Measurements from ENCODE around the gene SPG7. TPM values are rescaled to one million over a fixed set of nuclear protein-coding genes. Genes with fewer than 3 reads are reported as not detected.
A peak's percentile ranks its signal among the peaks of the same experiment; 100 is the strongest.

Gene SPG7
- total and polyA plus RNA-seq, 4 experiments from 2014 or later = 46.4 to 160 (median 103) TPM

GRCh38 chr16:89571636-89572035, 63.4 kb downstream of the SPG7 start:
- intact Hi-C loops (cut with micrococcal nuclease) = no loop called here
- Histone ChIP-seq H3K36me3 (ENCODE audit: insufficient read depth, low read length) (no peaks in the 10 kb centered on the region), H3K9me3 (ENCODE audit: control insufficient read depth in 1 of 2, low read length in 2 of 2) (no peaks in the 10 kb centered on the region), H3K27ac (ENCODE audit: low read depth, low read length) (no peak overlapping the region), H3K27me3 (ENCODE audit: insufficient read depth, low read length) (peaks cover 3% of the 10 kb centered on the region), H3K4me3 (ENCODE audit: low read length in 2 of 2) (no peak overlapping the region), H3K4me1 (ENCODE audit: insufficient read depth, low read length) (peaks cover 20% of the 10 kb centered on the region)
- peak overlapping the region in 2 of 7 donors; percentile 40 to 52 for H3K27ac Mint-ChIP-seq
- DNase-seq = no peak
- peaks cover 4 to 16% (median 8%) of the 10 kb centered on the region in 4 donors for H3K4me1 Mint-ChIP-seq
- H3K4me3 Mint-ChIP-seq = peak overlapping the region in 1 of 8 donors; percentile 57
- ChIA-PET POLR2A (ENCODE audit: partially characterized antibody) (interaction anchor here (1.2 kb wide), 1 partner anchor 10 kb away, joined by 4 read pairs; no protein-coding TSS in a partner anchor), CTCF (ENCODE audit: partially characterized antibody) (no interaction called here)
- peaks cover 0 to 14% of the 10 kb centered on the region in 2 donors for H3K27me3 Mint-ChIP-seq
- no peaks in the 10 kb centered on the region for H3K36me3 Mint-ChIP-seq
- no peaks in the 10 kb centered on the region for H3K9me3 Mint-ChIP-seq

- POLR2A ChIA-PET (ENCODE audit: partially characterized antibody) = interaction anchor here (1.2 kb wide), 1 partner anchor 11 kb away, joined by 4 read pairs; no protein-coding TSS in a partner anchor
- Mint-ChIP-seq H3K27me3 (peaks cover 0 to 14% of the 10 kb centered on the region in 2 donors), H3K27ac (peak overlapping the region in 1 of 7 donors; percentile 40), H3K9me3 (no peaks in the 10 kb centered on the region), H3K4me1 (peaks cover 4 to 16% (median 8%) of the 10 kb centered on the region in 4 donors), H3K4me3 (peak overlapping the region in 1 of 8 donors; percentile 22), H3K36me3 (no peaks in the 10 kb centered on the region)
- peaks cover 3% of the 10 kb centered on the region for H3K27me3 ChIP-seq (ENCODE audit: insufficient read depth, low read length)
- no peak overlapping the region for H3K4me3 ChIP-seq (ENCODE audit: low read length in 2 of 2)
- H3K9me3 ChIP-seq (ENCODE audit: control insufficient read depth in 1 of 2, low read length in 2 of 2) = no peaks in the 10 kb centered on the region
- no peak for DNase-seq
- H3K27ac ChIP-seq (ENCODE audit: low read depth, low read length) = no peak overlapping the region
- CTCF ChIA-PET (ENCODE audit: partially characterized antibody) = interaction anchor here (0.6 kb wide), 1 partner anchor 23 kb away, joined by 3 read pairs; no protein-coding TSS in a partner anchor
- intact Hi-C loops (cut with micrococcal nuclease) = no loop called here
- no peaks in the 10 kb centered on the region for H3K36me3 ChIP-seq (ENCODE audit: insufficient read depth, low read length)
- peaks cover 20% of the 10 kb centered on the region for H3K4me1 ChIP-seq (ENCODE audit: insufficient read depth, low read length)
These were observed 63.9 kb downstream of the SPG7 start for GRCh38 chr16:89572073-89572484.

GRCh38 chr16:89572485-89573205, 64.4 kb downstream of the SPG7 start:
- H3K4me3 Mint-ChIP-seq = peak overlapping the region in 3 of 8 donors; percentile 17 to 57 (median 57)
- CTCF ChIA-PET (ENCODE audit: partially characterized antibody) = interaction anchor here (0.6 kb wide), 1 partner anchor 22 kb away, joined by 3 read pairs; no protein-coding TSS in a partner anchor
- no peak overlapping the region for H3K27ac ChIP-seq (ENCODE audit: low read depth, low read length)
- H3K27me3 ChIP-seq (ENCODE audit: insufficient read depth, low read length) = peaks cover 3% of the 10 kb centered on the region
- no peak for DNase-seq
- no peak overlapping the region for H3K4me3 ChIP-seq (ENCODE audit: low read length in 2 of 2)
- peaks cover 0 to 15% of the 10 kb centered on the region in 2 donors for H3K27me3 Mint-ChIP-seq
- H3K9me3 Mint-ChIP-seq = no peaks in the 10 kb centered on the region
- H3K4me1 ChIP-seq (ENCODE audit: insufficient read depth, low read length) = peaks cover 20% of the 10 kb centered on the region
- H3K36me3 ChIP-seq (ENCODE audit: insufficient read depth, low read length) = no peaks in the 10 kb centered on the region
- POLR2A ChIA-PET (ENCODE audit: partially characterized antibody) = interaction anchor here (1.2 kb wide), 1 partner anchor 11 kb away, joined by 4 read pairs; no protein-coding TSS in a partner anchor
- H3K36me3 Mint-ChIP-seq = no peaks in the 10 kb centered on the region
- H3K9me3 ChIP-seq (ENCODE audit: control insufficient read depth in 1 of 2, low read length in 2 of 2) = no peaks in the 10 kb centered on the region
- peaks cover 4 to 16% (median 8%) of the 10 kb centered on the region in 4 donors for H3K4me1 Mint-ChIP-seq
- intact Hi-C loops (cut with micrococcal nuclease) = no loop called here
- peak overlapping the region in 2 of 7 donors; percentile 25 to 64 for H3K27ac Mint-ChIP-seq

- Mint-ChIP-seq H3K4me1 (peaks cover 4 to 16% (median 8%) of the 10 kb centered on the region in 4 donors), H3K27me3 (peaks cover 0 to 15% of the 10 kb centered on the region in 2 donors), H3K36me3 (no peaks in the 10 kb centered on the region), H3K4me3 (peak overlapping the region in 6 of 8 donors; percentile 15 to 67 (median 47)), H3K27ac (peak overlapping the region in 1 of 7 donors; percentile 59), H3K9me3 (no peaks in the 10 kb centered on the region)
- Histone ChIP-seq H3K4me3 (ENCODE audit: low read length in 2 of 2) (no peak overlapping the region), H3K4me1 (ENCODE audit: insufficient read depth, low read length) (peaks cover 20% of the 10 kb centered on the region), H3K27ac (ENCODE audit: low read depth, low read length) (no peak overlapping the region), H3K36me3 (ENCODE audit: insufficient read depth, low read length) (no peaks in the 10 kb centered on the region), H3K27me3 (ENCODE audit: insufficient read depth, low read length) (peaks cover 3% of the 10 kb centered on the region), H3K9me3 (ENCODE audit: control insufficient read depth in 1 of 2, low read length in 2 of 2) (no peaks in the 10 kb centered on the region)
- no peak for DNase-seq
- intact Hi-C loops (cut with micrococcal nuclease) = no loop called here
- ChIA-PET POLR2A (ENCODE audit: partially characterized antibody) (no interaction called here), CTCF (ENCODE audit: partially characterized antibody) (no interaction called here)
These were observed 65.8 kb downstream of the SPG7 start for GRCh38 chr16:89573826-89574680.

GRCh38 chr16:89574681-89575246, 66.6 kb downstream of the SPG7 start:
- Histone ChIP-seq H3K4me1 (ENCODE audit: insufficient read depth, low read length) (peaks cover 20% of the 10 kb centered on the region), H3K27me3 (ENCODE audit: insufficient read depth, low read length) (peaks cover 3% of the 10 kb centered on the region), H3K36me3 (ENCODE audit: insufficient read depth, low read length) (no peaks in the 10 kb centered on the region), H3K4me3 (ENCODE audit: low read length in 2 of 2) (peak overlapping the region in 1 of 2 donors; percentile 45), H3K27ac (ENCODE audit: low read depth, low read length) (no peak overlapping the region), H3K9me3 (ENCODE audit: control insufficient read depth in 1 of 2, low read length in 2 of 2) (no peaks in the 10 kb centered on the region)
- intact Hi-C loops (cut with micrococcal nuclease) = no loop called here
- Mint-ChIP-seq H3K4me1 (peaks cover 4 to 16% (median 8%) of the 10 kb centered on the region in 4 donors), H3K9me3 (no peaks in the 10 kb centered on the region), H3K27ac (no peak overlapping the region), H3K27me3 (peaks cover 0 to 15% of the 10 kb centered on the region in 2 donors), H3K4me3 (peak overlapping the region in 7 of 8 donors; percentile 52 to 80 (median 65)), H3K36me3 (no peaks in the 10 kb centered on the region)
- peak in 4 of 5 donors; percentile 51 to 60 (median 52) for DNase-seq
- ChIA-PET POLR2A (ENCODE audit: partially characterized antibody) (interaction anchor here (1.0 to 1.5 kb wide), 2 partner anchors 9 to 67 kb away, joined by 3 read pairs; no protein-coding TSS in a partner anchor), CTCF (ENCODE audit: partially characterized antibody) (no interaction called here)

- POLR2A ChIA-PET (ENCODE audit: partially characterized antibody) = interaction anchor here (0.5 to 1.5 kb wide), 4 partner anchors 8 to 215 kb away, joined by 3 to 4 read pairs (median 3); no protein-coding TSS in a partner anchor
- Mint-ChIP-seq H3K27me3 (peaks cover 0 to 15% of the 10 kb centered on the region in 2 donors), H3K4me3 (peak within 1 kb of the TSS in 7 of 8 donors; percentile 52 to 80 (median 65)), H3K9me3 (no peaks in the 10 kb centered on the region), H3K36me3 (no peaks in the 10 kb centered on the region), H3K4me1 (peaks cover 4 to 16% (median 8%) of the 10 kb centered on the region in 4 donors), H3K27ac (no peak within 1 kb of the TSS)
- intact Hi-C loops (cut with micrococcal nuclease) = no loop called here
- peak within 1 kb of the TSS in 1 of 2 donors; percentile 45 for H3K4me3 ChIP-seq (ENCODE audit: low read length in 2 of 2)
- H3K27ac ChIP-seq (ENCODE audit: low read depth, low read length) = no peak within 1 kb of the TSS
- CTCF ChIA-PET (ENCODE audit: partially characterized antibody) = interaction anchor here (0.8 kb wide), 1 partner anchor 32 kb away, joined by 3 read pairs; no protein-coding TSS in a partner anchor
- H3K36me3 ChIP-seq (ENCODE audit: insufficient read depth, low read length) = no peaks in the 10 kb centered on the region
- no peaks in the 10 kb centered on the region for H3K9me3 ChIP-seq (ENCODE audit: control insufficient read depth in 1 of 2, low read length in 2 of 2)
- peaks cover 20% of the 10 kb centered on the region for H3K4me1 ChIP-seq (ENCODE audit: insufficient read depth, low read length)
- DNase-seq = no peak
- H3K27me3 ChIP-seq (ENCODE audit: insufficient read depth, low read length) = peaks cover 3% of the 10 kb centered on the region
These were observed 67.3 kb downstream of the SPG7 start, which contains the start of gene CPNE7 for GRCh38 chr16:89575247-89576152. Gene CPNE7 (plus strand): TSS chr16:89575758. CDS start chr16:89575898, 140 bp downstream.
